NCI-H524 treated with DMSO at 0.1 percent for 48 hours (cell line): ENCODE measurements around the gene P2RY8.
"Not testable (repeated sequence)": the region's sequence is repeated elsewhere in the genome, so short reads cannot be mapped to it uniquely, and the experiment has no call there.

ENCODE experiments used
- DNase-seq: peaks from one replicate; lab custom pipeline; 2025; lab: John Stamatoyannopoulos, UW

Gene P2RY8

DNA sequence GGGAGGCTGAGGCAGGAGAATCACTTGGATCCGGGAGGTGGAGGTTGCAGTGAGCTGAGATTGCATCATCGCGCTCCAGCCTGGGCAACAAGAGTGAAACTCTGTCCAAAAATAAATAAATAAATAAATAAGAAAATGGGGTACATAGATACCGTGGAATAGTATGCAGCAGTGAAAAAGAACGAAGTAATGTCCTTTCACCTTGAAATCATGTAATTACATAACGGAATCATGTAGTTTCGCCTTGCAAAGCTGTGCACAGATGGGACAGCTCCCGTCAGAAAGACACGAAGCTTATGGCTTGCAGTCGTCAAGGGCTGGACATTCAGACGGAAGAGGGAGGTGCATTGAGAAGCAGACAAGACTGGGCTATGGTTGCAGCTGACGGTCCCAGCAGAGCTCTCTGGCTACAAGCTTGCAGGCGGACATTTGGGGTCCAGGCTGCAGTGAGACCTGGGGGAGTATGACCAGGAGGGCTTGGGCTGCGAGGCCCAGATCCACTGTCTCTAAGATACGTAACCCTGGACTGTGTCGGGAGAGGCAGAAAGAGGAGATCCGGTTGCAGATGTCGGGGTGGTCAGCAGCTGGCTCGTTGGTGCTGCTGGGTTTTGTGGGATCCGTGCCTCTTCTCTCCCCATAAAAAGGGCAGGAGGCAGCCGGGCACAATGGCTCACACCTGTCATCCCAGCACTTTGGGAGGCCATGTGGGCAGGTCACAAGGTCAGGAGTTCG lies 6.2 kb upstream of the P2RY8 start:
- DNase-seq = no peak

DNA sequence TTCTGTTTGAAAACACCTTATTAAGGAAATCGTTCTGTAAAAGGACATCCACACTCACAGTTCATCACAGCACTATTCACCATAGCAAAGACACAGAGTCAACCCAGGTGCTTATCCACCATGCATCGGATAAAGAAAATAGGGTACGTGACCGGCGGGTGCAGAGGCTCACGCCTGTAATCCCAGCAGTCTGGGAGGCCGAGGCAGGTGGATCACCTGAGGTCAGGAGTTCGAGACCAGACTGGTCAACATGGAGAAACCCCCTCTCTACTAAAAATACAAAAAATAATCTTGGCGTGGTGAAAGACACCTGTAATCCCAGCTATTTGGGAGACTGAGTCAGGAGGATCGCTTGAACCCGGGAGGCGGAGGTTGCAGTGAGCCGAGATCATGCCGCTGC lies 2.2 kb upstream of the P2RY8 start:
- not testable (repeated sequence) for DNase-seq

DNA sequence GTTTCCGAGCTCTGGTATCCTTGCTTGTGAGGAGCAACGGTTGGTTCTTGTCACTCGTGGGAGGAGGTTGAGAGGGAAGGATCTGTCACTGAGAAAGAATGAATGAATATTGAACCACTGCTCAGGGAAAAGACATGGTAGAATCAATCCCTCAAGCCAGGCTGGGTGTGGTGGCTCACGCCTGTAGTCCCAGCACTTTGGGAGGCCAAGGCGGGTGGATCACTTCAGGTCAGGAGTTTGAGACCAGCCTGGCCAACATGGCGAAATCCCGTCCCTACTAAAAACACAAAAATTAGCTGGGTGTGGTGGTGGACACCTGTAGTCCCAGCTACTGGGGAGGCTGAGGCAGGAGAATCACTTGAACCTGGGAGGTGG lies 718 bp upstream of the P2RY8 start:
- not testable (repeated sequence) for DNase-seq

DNA sequence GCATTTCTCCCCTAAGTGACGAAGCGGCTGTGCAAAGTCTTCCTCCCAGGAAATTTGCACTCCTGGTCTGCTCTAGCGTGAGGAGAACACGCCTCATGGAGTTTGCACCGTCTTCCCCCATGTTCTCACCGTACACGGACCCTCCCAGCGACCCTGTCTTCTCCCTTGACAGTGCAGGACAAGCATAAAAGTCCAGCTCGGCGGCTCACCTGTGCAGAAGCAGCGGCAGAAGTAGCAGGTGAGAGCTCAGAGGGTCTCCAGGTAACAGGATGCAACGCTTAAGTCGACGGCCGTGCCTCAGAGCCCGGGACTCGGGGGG lies 314 bp downstream of the P2RY8 start:
- no peak for DNase-seq

DNA sequence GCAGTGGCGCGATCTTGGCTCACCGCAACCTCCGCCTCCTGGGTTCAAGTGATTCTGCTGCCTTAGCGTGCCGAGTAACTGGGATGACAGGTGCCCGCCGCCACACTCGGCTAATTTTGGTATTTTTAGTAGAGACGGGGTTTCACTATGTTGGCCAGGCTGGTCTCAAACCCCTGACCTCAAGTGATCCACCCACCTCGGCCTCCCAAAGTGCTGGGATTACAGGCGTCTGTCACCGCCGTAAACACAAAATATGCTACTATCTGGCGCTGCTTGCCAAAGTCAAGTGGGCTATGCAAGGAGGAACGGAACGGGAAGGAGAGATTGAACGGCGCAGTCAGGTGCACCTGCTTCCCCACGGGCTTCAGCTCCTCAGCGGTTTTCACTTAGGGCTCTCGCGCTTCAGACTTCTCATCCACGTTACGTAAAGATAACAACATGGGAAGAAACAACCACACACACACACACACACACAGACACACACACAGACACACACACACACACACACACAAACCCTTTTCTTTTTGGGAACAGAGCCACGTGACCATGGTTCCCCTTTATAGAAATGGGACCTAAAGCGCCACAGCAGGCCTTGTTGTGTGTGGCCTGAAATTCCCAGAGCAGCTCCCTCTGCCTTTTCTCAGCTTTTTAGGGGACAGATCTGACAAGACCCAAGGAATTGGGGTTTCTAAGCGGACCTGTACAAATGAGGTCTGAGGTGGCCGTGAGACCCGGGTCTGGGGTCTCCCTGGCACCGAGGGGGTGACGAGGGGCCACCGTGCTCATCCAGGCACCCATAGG lies 1.5 kb downstream of the P2RY8 start:
- DNase-seq = no peak

DNA sequence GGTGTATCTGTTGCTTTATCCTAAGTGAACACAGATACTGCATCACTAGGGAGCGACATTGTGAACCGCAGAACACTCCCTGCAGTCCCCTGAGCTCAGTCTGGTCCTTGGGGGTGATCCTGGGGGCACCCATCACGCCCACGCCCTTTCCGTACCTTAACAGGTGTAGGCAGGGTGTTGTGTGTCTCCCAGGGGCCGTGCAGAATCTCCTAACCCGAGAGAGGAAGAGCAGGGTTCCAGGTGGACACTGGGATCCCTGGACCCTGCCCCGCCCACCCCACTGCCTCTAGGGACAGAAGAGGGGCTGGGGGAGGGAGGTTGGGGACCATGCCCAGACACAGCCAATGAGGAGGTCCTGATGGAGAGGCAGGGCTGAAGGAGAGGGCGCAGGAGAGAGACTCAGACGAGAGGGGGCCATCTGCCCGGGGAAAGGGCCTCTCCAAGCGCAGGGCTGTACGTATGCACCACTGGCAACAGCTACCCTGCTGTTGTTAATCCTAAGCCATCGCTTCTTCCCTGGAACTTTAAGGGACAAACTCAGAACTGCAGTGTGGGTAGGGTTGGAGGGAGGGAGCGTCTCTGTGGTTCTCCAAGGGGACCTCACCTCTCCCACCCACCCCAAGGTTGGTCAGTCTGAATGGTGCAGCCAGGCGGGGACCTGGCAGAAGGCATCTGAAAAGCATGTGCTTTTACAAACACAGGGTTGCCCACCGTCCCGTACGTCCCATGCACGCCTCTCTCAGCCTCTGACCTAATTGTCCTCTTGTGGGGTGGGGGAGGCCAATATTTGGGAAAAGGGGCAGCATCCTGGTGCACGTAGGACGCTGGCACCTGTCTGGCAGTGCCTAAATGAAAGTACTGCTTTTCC lies 2.5 kb downstream of the P2RY8 start:
- peak; percentile 68 for DNase-seq

DNA sequence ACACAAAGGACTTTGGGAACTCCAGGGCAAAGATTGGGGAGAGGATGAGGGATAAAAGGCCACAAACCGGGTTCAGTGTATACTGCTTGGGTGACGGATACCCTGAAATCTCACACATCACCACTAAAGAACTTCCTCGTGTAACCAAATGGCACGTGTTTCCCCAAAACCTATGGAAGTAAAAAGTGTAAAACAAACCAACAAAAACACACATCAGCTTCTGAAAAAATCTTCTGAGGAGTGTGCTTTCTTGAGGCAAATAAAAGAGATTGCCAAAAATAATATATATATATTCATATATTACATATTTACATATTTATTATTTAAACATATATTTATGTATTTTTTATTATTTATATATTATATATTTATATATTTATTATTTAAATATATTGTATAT lies 3.9 kb downstream of the P2RY8 start:
- no peak for DNase-seq

DNA sequence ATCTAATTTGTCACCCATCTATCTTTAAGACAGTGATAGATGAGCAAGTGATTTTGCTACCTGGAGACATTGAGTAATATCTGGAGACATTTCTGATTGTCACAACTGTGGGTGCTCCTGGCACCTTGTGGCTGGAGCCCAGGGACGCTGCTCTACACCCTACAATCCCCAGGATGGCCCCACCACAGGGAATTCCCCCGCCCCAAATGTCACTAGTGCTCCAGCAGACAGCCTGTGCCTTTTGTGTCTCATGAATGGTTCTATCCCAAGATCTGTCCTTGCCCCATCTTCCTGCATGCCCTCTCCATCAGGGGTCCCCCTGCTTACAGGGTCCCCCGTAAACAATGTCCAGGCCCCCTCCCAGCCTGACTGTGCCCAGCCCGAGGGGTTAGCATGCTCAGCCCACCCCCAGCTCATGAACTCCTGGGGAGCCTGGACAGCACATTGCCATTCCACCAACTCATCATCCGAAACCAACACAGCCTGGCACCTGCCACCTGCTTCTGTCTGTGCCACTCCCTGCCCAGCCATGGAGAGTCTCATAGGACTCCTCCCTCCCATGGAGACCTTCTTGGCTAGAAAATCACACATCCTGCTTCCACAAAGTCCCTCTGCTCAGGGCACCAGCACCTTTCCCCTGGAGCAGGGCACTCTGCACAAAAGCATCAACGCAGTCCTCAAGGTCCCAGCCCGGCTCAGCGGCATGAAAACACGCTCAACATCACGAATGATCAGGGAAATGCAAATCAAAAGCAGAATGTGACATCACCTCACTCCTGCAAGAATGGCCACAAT lies 5.7 kb downstream of the P2RY8 start:
- no peak for DNase-seq

DNA sequence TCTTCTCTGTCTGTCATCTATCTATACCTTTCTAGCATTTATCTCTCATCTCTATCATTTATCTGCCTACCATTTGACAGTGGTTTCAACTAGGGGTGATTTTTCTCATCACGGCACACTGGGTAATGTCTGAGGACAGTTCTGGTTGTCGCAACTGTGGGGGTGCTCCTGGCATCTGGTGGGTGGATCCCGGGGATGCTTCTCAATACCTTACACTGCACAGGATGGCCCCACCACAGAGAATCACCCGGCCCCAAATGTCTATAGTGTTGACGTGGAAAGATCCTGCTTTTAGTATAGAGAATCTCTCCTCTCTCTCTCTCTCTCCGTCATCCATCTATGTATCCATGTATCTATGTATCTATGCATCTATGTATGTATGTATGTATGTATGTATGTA lies 7.2 kb downstream of the P2RY8 start:
- no peak for DNase-seq

DNA sequence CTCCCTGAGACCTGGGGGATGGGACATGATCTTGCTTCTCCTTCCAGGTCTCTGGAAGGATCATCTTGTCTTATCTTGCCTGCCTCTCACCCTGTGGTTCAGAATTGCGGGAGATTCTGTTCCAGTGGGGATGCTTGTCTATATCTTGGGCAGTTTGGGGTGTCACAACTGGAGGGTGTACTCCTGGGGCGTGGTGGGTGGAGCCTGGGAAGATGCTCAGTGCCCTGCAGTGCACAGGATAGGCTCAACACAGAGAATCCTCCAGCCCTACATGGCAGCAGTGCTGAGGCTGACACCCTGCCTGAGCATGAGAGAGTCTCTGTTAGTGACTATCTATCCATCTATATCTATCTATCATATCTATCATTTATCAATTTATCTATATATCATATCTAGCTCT lies 7.7 kb downstream of the P2RY8 start:
- no peak for DNase-seq

DNA sequence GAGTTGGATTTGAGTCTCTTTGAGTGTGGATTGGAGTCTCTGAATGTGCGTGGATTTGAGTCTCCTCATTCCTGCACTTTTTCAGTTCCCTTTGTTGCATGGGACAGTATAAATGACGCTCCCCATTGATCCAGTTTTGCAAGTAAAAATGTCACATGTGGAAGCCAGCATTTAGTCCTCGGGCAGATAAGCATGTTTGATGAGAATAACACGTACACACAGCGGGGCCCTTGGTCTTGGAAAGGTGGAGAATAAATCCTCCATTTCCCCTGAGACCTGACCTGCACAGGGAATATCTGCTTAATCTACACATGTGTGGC lies 8.1 kb downstream of the P2RY8 start:
- no peak for DNase-seq

DNA sequence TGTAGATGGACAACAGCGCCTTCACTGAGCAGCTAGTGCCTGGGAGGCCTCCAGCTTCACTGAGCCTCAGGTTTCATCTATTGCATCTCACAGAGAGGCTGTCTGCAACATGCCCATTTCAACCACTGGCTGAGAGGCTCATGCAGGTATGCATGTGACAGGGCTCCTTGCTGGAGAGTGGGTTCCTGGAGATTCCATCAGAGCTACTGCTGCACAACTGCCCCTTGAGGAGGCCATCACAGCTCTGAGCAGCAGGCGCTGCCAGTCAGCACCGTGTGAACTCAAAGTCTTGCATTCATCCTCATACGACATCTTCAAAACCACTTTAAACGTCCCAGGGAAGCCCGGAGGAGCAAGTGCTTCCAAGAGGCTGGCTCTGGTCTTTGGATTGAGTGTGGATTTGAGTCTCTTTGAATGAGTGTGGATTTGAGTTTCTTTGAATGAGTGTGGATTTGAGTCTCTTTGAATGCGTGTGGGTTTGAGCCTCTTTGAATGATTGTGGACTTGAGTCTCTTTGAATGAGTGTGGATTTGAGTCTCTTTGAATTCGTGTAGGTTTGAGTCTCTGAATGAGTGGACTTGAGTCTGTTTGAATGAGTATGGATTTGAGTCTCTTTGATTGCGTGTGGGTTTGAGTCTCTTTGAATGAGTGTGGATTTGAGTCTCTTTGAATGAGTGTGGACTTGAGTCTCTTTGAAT lies 8.7 kb downstream of the P2RY8 start:
- no peak for DNase-seq

DNA sequence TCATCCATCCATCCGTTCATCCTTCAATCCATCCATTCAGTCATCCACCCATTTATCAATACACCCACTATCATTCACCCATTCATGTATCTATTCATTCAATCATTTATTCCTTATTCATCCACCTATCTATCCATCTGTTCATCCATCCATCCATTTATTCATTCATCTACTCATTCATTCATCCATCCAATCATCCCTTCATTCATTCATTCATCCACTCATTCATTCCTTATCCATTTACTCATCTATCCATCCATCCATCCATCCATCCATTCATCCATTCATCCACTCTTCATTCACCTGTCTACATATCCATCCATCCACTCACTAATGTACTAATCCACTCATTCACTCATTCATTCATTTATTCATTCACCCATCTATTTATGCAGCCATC lies 9.5 kb downstream of the P2RY8 start:
- no peak for DNase-seq

DNA sequence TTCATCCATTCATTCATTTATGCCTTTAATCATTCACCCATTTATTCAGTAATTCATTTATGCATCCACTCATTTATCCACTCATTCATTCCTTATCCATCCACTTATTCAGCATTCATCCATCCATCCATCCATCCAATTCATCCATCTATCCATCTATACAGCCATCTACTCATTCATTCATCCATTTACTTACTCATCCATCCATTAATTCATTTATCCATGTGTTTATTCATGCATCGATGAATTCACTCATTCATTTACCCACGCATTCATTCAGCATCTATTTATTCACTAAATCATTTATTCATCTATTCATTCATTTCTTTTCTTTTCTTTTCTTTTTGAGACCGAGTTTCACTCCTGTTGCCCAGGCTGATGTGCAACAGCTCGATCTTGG lies 10.4 kb downstream of the P2RY8 start:
- DNase-seq = no peak

DNA sequence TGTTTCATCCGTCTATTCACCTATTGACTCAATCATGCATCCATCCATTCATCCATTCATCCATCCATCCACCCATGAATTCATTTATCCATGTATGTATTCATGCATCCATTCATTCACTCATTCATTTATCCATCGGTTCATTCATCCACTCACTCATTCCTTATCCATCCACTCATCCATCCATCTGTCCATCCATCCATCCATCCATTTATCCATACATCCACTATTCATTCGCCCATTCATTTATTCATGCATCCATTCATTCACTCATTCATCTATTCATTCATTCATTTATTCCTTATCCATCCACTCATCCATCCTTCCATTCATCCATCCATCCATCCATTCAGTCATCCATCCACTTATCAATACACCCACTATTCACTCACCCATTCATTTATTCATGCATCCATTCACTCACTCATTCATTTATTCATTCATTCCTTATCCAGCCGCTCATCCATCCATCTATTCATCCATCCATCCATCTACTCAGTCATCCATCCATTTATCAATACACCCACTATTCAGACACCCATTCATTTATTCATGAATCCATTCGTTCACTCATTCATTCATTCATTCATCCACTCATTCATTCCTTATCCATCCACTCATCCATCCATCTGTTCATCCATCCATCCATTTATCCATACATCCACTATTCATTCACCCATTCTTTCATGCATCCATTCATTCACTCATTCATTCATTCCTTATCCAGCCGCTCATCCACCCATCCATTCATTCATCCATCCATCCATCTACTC lies 11.2 kb downstream of the P2RY8 start:
- no peak for DNase-seq

DNA sequence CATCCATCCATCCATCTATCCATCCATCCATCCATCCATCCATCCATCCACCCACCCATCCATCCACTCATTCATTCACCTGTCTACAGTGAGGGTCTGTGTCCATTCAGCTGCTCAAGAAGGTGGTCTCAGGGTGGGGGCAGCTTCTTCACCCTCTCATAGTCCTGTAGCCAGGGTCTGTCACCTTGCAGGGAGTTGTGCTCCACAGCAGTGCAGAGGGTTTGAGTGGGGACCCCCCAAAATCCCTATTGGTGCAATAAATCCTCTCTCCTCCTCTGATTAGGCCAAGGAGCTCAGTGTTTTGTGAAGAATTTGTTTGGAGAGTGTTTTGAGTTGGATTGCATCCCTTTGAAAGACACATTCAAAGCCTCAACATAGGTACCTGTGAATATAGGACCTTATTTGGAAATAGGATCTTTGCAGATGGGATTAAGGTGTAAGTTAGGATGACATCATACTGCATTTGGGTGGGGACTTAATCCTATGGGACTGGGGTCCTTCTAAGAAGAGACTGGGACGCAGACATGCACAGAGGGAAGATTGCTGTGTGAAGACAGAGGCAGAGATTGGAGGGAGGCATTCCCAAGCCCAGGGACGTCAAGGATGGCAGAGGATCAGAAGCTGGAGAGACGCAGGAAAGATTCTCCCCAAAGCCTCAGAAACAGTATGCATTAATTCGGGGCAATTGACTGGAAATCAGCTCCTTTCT lies 12.0 kb downstream of the P2RY8 start:
- DNase-seq = no peak

DNA sequence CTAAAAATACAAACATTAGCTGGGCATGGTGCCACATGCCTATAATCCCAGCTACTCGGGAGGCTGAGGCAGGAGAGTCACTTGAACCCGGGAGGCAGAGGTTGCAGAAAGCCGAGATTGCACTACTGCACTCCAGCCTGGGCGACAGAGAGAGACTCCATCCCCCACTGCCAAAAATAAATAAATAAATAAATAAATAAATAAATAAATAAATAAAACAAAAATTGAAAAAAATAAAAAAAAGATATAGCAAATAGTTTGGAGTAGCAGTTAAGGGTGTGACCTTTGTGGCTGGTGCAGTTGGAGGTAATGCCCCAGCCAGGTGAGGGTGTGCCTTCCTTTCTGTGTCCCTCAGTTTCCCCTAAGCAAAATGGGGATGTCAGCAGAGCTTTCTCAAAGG lies 14.1 kb downstream of the P2RY8 start:
- DNase-seq = not testable (repeated sequence)

DNA sequence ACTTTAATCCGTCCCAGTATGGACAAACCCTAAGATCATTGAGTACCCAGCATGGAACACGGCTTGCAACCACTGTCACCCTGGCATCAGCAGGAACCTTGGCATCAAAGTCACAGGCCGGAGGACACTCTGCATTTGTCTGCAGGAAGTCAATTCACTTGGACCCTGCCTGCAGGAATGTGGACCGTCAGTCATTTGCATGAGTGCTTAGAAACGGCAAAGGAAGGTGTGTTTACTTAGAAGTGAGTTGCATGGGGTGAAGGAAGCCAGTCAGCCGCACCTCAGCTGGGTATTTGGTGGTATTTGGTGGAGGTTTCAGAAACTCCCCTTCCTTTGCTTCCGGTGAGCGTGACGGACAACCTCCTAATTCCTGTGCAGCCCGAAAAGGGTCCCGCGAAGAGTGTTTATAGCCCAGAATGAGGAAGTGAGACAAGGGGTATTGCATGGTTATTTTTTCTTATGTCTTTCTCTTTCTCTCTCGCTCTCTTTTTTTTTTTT lies 15.5 kb downstream of the P2RY8 start:
- DNase-seq = no peak

DNA sequence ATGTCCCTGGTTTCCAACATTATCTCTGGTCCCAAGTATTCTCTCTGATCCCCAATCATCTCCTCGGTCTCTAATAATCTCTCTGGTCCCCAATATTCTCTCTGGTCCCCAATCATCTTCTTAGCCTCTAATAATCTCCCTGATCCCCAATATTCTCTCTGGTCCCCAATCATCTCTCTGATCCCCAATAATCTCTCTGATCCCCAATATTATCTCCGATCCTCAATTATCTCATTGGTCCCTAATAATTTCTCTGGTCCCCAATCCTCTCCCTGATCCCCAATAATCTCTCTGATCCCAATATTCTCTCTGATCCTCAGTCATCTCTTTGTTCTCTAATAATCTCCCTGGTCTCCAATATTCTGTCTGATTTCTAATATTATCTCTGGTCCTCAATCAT lies 16.6 kb downstream of the P2RY8 start:
- DNase-seq = no peak

DNA sequence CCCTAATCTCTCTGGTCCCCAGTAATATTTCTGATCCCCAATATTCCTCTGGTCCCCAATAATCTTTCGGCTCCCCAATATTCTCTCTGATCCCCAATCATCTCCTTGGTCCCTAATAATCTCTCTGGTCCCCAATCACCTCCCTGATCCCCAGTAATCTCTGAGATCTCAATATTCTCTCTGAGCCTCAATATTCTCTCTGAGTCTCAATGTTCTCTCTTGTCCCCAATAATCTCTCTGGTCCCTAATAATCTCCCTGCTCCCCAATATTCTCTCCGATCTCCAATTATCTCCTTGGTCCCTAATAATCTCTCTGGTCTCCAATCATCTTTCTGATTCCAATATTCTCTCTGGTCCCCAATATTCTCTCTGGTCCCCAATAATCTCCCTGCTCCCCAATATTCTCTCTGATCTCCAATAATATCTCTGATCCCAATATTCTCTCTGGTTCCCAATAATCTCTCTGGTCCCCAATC lies 17.9 kb downstream of the P2RY8 start:
- DNase-seq = no peak
